ENCODE measurements around the gene FAM25A.
"Not testable (repeated sequence)": the region's sequence is repeated elsewhere in the genome, so short reads cannot be mapped to it uniquely, and the experiment has no call there.

FAM25A gene

GRCh38 chr10:87014986-87015716 lies 4.9 kb upstream of the FAM25A start:
- DNase-seq = not testable (repeated sequence)

DNA sequence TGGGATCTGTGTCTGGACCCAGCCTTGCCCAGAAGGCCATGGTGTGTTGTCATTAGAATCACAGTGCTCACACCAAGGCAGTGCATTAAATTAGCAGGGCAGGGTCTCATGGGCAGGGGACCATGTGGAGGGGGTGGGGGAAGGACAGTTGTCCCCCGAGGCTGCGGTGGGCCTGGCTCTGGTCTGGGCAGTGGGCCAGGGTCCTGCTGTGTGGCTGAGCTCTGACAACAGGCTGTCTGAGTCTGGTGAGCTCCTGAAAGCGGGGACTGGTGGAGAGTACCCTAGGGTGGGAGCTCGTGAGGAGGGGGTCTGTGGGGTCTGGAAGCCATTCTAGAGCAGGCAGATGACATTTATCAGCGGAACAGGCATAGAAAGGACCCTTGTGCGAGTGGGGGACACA lies 2.0 kb upstream of the FAM25A start:
- DNase-seq = not testable (repeated sequence)

GRCh38 chr10:87019066-87019465 lies 1.0 kb upstream of the FAM25A start:
- not testable (repeated sequence) for DNase-seq

DNA sequence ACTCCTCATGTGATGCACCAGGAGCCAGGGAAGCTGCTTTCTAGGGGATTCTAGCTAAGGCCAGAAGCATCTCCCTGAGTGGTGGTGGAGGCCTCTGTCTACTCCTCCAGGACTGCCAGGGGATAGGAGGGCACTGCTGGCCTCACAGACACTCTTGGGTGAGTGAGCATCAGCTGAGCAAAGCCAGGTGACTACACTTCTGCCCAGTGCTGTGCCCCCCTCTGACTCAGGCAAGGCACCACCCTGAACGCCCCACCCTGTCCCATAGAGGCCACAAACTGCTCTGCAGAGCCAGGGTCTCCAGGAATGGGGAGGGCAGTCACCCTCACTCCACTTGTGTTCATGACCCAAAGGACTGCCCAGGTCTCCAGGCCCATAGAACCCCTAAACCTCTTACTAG lies 590 bp upstream of the FAM25A start:
- DNase-seq = not testable (repeated sequence)

- DNase-seq = not testable (repeated sequence)
Measured at GRCh38 chr10:87025285-87025958, 5.3 kb downstream of the FAM25A start.

- DNase-seq = not testable (repeated sequence)
Measured at GRCh38 chr10:87026747-87027508, 6.8 kb downstream of the FAM25A start.

DNA sequence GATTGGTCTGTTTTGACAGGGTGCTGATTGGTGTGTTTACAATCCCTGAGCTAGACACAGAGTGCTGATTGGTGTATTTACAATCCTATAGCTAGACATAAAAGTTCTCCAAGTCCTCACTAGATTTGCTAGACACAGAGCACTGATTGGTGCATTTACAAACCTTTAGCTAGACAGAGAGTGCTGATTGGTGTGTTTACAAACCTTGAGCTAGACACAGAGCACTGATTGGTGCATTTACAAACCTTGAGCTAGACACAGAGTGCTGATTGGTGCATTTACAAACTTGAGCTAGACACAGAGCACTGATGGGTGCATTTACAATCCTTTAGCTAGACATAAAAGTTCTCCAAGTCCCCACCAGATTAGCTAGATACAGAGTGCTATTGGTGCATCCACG lies 10.3 kb downstream of the FAM25A start:
- DNase-seq = not testable (repeated sequence)

DNA sequence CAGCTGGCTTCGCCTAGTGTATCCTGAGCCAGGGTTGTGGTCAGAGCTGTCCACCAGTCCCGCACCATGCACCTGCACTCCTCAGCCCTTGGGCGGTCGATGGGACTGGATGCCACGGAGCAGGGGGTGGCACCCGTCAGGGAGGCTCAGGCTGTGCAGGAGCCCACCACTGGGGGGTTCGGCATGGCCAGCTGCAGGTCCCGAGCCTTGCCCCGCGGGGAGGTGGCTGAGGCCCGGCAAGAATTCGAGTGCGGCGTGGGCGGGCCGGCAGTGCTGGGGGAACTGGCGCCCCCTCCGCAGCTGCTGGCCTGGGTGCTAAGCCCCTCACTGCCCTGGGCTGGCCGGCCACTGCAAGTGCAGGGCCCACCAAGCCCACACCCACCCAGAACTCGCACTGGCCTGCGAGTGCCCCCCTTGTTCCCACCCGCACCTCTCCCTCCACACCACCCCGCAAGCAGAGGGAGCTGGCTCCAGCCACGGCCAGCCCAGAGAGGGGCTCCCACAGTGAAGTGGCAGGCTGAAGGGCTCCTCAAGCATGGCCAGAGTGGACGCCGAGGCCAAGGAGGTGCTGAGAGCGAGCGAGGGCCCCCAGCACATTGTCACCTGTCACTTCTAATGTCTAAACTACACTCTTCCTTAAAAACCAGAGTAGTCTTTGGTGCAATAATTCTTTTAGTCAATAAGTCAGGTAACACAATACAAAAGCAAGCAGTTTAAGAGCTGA lies 11.0 kb downstream of the FAM25A start:
- no peak for DNase-seq

DNA sequence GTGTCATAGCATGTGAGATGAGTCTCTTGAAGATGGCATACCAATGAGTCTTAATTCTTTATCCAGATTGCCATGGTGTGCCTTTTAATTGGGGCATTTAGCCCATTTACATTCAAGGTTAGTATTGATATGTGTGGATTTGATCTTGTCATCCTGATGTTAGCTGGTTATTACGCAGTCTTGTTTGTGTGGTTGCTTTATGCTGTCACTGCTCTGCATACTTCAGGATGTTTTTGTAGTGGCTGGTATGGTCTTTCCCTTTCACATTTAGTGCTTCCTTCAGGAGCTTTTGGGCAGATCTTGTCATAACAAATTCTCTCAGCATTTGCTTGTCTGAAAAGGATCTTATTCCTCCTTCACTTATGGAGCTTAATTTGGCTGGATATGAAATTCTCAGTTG lies 16.5 kb downstream of the FAM25A start:
- DNase-seq = no peak

GRCh38 chr10:87038286-87038717 lies 18.2 kb downstream of the FAM25A start:
- DNase-seq = no peak

DNA sequence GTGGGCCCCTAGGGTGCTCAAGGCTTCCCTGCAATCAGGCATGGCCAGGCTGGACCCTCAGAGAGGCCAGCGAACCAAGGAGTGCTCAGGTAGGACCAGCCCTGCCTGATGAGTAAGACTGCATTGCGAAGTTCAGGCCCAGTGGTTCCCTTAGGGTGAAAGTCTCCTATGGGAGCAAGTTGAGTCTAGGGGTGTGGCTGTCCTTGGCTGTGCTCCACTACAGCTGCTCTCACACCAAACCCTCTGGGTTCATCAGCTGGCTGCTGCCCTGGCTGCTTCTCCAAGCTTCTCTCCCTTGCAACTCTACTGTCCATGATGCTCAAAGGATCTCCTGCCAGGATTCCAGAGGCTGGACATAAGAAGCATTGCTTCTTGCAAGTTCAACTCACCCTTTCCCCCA lies 18.7 kb downstream of the FAM25A start:
- DNase-seq = no peak

GRCh38 chr10:87043579-87043978 lies 23.5 kb downstream of the FAM25A start:
- DNase-seq = not testable (repeated sequence)

GRCh38 chr10:87045434-87045938 lies 25.4 kb downstream of the FAM25A start:
- DNase-seq = no peak

DNA sequence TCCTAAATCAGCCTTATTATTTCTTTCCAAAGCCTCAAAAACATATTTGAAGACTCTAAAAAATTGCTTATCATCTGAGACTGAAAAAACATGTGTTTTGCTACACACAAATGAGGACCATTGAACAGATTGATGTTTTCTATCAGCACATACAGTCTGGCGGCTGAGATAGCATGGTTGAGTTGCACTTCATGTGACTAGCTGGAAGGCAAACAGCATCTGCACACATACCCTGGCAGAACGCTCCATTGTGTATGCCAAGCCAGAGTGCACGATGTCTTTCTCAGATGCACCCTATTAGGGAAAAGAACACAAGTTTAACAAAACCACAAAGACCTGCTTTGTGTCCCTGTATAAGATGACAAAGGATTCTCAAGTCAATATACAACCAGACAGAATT lies 33.0 kb downstream of the FAM25A start:
- no peak for DNase-seq

- DNase-seq = no peak
Measured at GRCh38 chr10:87053577-87054181, 33.6 kb downstream of the FAM25A start.

- no peak for DNase-seq
Measured at GRCh38 chr10:87054373-87055295, 34.5 kb downstream of the FAM25A start.

- DNase-seq = no peak
Measured at GRCh38 chr10:87058171-87058570, 38.1 kb downstream of the FAM25A start.

- no peak for DNase-seq
Measured at GRCh38 chr10:87059401-87059800, 39.3 kb downstream of the FAM25A start.

GRCh38 chr10:87060280-87060928 lies 40.3 kb downstream of the FAM25A start:
- no peak for DNase-seq

- no peak for DNase-seq
Measured at GRCh38 chr10:87064651-87065050, 44.6 kb downstream of the FAM25A start.

- DNase-seq = no peak
Measured at GRCh38 chr10:87066178-87066577, 46.1 kb downstream of the FAM25A start.
